ENCODE measurements around the gene DGCR2.

DNA sequence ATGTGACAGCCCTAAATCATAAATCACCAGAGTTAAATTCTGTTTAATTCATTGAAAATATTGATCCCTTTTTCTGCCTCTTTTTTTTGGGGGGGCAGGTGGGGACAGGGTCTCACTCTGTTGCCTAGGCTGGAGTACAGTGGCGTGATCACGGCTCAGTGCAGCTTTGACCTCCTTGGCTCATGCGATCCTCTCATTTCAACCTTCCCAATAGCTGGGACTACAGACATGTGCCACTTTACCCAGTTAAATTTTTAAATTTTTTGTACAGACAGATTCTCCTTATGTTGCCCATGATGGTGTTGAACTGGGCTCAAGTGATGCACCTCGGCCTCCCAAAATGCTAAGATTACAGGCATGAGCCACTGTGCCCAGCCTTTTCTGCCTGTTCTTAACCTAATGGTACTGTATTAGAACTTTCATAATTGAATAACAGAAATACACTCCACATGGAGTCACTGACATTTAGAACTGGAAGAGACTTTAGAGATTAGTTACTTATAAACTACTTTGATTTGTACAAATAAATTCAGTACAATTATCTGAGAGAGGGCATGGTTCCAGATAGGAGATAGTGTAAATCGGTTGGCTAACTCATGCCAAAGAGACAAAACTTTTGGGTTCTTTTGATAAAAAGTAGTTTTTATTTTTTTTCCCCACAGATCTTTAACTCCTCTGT lies 109.8 kb downstream of the DGCR2 start:
- TF ChIP-seq, protein P1, sequence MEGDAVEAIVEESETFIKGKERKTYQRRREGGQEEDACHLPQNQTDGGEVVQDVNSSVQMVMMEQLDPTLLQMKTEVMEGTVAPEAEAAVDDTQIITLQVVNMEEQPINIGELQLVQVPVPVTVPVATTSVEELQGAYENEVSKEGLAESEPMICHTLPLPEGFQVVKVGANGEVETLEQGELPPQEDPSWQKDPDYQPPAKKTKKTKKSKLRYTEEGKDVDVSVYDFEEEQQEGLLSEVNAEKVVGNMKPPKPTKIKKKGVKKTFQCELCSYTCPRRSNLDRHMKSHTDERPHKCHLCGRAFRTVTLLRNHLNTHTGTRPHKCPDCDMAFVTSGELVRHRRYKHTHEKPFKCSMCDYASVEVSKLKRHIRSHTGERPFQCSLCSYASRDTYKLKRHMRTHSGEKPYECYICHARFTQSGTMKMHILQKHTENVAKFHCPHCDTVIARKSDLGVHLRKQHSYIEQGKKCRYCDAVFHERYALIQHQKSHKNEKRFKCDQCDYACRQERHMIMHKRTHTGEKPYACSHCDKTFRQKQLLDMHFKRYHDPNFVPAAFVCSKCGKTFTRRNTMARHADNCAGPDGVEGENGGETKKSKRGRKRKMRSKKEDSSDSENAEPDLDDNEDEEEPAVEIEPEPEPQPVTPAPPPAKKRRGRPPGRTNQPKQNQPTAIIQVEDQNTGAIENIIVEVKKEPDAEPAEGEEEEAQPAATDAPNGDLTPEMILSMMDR (IDR thresholded peaks at IDR 0.05; ENCODE audit: control extremely low read depth in 1 of 3, insufficient read depth in 1 of 3, low read depth in 1 of 3, low read length in 3 of 3): no peak
- TF ChIP-seq RFX5 (IDR thresholded peaks at IDR 0.05; ENCODE audit: borderline replicate concordance, low read depth, low read length) (no peak), CBX5 (IDR thresholded peaks at IDR 0.05; ENCODE audit: low read depth, low read length) (no peak), EZH2 (IDR thresholded peaks at IDR 0.05; ENCODE audit: low read depth, low read length, severe bottlenecking) (no peak)

Measured in H1 (cell line).